ENCODE results near the gene GZMM.
A peak's percentile ranks its signal among the peaks of the same experiment; 100 is the strongest.

Gene GZMM

GRCh38 chr19:506404-507285, 37.2 kb upstream of the GZMM start:
- Mint-ChIP-seq H3K36me3 (ENCODE audit: insufficient read depth) (peaks cover 36% of the 10 kb centered on the region), H3K9me3 (no peaks in the 10 kb centered on the region), H3K27me3 (no peaks in the 10 kb centered on the region), H3K27ac (peak overlapping the region; percentile 97 to 98), H3K4me3 (peak overlapping the region; percentile 89 to 93), H3K4me1 (ENCODE audit: low read depth in 2 of 2) (peaks cover 32 to 33% of the 10 kb centered on the region in 2 donors)
- ATAC-seq (replicated peaks), result peak; percentile 55
- peak; percentile 89 to 93 (median 92) for DNase-seq

DNA sequence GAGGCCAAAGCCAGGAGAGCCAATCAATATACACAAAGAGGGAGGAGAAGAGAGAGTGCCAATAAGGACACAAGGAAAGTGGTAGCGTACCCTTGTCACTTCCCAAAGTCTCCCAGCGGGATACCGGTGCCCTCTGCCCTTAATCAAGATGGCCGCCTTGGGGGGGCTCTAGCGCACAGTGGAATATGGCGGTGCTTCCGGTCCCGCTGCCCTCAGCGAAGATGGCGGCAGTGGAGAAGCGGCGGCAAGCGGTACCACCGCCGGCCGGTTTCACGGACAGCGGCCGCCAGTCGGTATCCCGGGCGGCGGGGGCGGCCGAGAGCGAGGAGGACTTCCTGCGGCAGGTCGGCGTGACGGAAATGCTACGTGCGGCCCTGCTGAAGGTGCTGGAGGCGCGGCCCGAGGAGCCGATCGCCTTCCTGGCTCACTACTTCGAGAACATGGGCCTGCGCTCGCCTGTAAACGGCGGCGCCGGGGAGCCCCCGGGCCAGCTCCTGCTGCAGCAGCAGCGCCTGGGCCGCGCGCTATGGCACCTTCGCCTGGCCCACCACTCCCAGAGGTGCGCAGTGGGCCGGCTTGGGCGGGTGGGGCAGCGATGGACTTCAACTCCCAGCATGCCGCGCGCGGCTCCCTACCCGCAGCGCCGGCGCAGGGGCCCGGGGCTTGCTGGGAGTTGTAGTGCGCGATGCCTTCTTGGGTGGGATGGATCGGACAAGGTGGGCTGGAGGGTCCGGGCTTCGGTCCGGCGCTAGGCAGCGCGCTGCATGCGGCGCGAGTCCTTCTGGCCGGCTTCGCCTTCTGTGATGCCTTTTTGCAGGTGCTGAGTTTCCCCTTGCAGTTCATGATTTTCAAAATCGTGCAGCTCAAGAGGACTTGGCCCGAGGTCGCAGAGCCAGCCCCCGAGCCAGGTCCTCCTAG, 36.3 kb upstream of the GZMM start, which contains the start of gene TPGS1:
TSS of gene TPGS1 (plus strand) at position 212 of the 918 bp plus-strand sequence. CDS start at position 222, 10 bp downstream.
- peak within 1 kb of the TSS; percentile 97 to 98 for H3K27ac Mint-ChIP-seq
- no peaks in the 10 kb centered on the region for H3K9me3 Mint-ChIP-seq
- DNase-seq, result peak in 2 of 3 experiments; percentile 55 to 63
- H3K27me3 Mint-ChIP-seq, result no peaks in the 10 kb centered on the region
- H3K36me3 Mint-ChIP-seq (ENCODE audit: insufficient read depth), result peaks cover 37% of the 10 kb centered on the region
- ATAC-seq (replicated peaks), result peak; percentile 46
- peak within 1 kb of the TSS; percentile 89 to 93 for H3K4me3 Mint-ChIP-seq
- H3K4me1 Mint-ChIP-seq (ENCODE audit: low read depth in 2 of 2), result peaks cover 32 to 36% of the 10 kb centered on the region in 2 donors

DNA sequence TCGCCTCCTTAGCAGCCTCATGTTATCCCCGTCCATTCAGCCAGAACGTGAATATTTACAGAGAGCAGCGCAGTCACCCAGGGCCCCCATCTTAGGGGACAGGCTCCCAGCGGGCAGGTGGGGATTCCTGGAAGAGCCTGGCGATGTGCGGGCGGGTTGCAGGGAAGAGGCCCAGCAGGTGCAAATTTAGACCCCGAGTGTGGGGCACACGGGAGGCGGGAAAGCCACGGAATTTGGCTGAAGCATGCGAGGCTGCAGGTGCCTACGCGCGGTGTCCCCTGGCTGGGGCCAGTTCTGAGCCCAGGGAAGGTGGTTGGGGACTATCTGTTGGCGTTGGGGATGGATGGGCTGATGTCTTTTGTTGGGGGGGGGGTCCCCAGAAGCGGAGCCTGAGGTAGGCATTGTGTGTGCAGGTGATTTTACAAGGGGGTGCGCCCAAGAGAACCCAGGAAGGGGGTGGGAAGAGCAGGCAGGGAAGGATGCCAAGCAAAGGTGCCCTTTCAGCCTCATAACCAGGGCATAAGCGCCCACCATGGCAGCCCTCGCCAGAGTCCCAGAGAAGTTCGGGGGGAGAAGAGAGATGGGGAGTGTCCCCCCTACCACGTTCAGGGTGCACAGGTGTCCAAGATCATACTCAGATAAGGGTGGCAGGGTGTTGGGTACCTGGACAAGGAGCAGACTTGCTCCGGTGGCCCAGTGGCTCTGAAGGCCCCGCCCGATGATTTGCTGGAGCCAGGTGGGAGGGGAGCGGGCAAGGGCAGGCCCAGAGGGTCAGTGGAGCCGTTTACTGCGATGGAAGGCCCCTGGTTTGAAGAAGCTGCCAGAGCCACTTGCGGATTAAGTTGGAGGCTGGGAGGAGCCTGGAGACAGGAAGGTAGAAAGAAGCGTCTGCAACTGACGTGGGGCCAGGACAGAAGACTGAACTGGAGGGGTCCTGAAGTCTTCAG, 35.4 kb upstream of the GZMM start:
- no peak for DNase-seq
- Mint-ChIP-seq H3K9me3 (no peaks in the 10 kb centered on the region), H3K4me3 (peak overlapping the region; percentile 89 to 93), H3K36me3 (ENCODE audit: insufficient read depth) (peaks cover 37% of the 10 kb centered on the region), H3K4me1 (ENCODE audit: low read depth in 2 of 2) (peaks cover 32 to 36% of the 10 kb centered on the region in 2 donors), H3K27me3 (no peaks in the 10 kb centered on the region), H3K27ac (peak overlapping the region; percentile 97 to 98)
- no peak for ATAC-seq (replicated peaks)

DNA sequence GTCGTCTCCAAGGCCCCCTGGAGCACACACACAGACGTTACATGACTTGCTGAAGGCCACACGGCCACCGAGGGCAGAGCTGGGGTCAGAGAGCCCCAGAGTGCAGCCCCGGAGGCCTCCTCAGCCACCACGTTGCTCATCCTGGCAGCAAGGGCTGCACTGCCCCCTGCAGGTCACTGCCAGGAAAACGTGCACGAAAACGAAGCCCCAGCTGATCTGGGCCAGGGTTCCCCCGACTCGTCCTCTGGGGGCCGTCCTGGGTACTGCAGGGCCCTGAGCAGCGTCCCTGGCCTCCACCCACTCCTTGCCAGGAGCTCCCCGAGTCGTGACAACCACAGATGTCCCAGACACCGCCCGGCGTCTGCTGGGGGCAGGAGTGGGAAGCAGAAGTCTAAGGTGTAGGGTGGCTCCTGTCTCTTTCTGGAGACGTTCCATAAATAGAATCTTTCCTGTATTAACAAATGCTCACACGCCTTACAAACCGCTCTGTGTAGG, 33.2 kb upstream of the GZMM start:
- H3K27ac Mint-ChIP-seq, result peak overlapping the region; percentile 97 to 99
- peak; percentile 48 for ATAC-seq (replicated peaks)
- H3K4me3 Mint-ChIP-seq, result peak overlapping the region; percentile 89
- H3K9me3 Mint-ChIP-seq, result no peaks in the 10 kb centered on the region
- peaks cover 32 to 42% of the 10 kb centered on the region in 2 donors for H3K4me1 Mint-ChIP-seq (ENCODE audit: low read depth in 2 of 2)
- H3K27me3 Mint-ChIP-seq, result no peaks in the 10 kb centered on the region
- peaks cover 37% of the 10 kb centered on the region for H3K36me3 Mint-ChIP-seq (ENCODE audit: insufficient read depth)
- peak; percentile 93 to 95 (median 94) for DNase-seq

- Mint-ChIP-seq H3K36me3 (ENCODE audit: insufficient read depth) (peaks cover 36% of the 10 kb centered on the region), H3K4me1 (ENCODE audit: low read depth in 2 of 2) (peaks cover 29 to 40% of the 10 kb centered on the region in 2 donors), H3K27me3 (no peaks in the 10 kb centered on the region), H3K9me3 (no peaks in the 10 kb centered on the region), H3K27ac (peak overlapping the region; percentile 97 to 99), H3K4me3 (peak overlapping the region; percentile 89)
- ATAC-seq (replicated peaks) (peak; percentile 62), DNase-seq (peak; percentile 85 to 89 (median 85))
These were observed 32.6 kb upstream of the GZMM start for GRCh38 chr19:511101-511851.

DNA sequence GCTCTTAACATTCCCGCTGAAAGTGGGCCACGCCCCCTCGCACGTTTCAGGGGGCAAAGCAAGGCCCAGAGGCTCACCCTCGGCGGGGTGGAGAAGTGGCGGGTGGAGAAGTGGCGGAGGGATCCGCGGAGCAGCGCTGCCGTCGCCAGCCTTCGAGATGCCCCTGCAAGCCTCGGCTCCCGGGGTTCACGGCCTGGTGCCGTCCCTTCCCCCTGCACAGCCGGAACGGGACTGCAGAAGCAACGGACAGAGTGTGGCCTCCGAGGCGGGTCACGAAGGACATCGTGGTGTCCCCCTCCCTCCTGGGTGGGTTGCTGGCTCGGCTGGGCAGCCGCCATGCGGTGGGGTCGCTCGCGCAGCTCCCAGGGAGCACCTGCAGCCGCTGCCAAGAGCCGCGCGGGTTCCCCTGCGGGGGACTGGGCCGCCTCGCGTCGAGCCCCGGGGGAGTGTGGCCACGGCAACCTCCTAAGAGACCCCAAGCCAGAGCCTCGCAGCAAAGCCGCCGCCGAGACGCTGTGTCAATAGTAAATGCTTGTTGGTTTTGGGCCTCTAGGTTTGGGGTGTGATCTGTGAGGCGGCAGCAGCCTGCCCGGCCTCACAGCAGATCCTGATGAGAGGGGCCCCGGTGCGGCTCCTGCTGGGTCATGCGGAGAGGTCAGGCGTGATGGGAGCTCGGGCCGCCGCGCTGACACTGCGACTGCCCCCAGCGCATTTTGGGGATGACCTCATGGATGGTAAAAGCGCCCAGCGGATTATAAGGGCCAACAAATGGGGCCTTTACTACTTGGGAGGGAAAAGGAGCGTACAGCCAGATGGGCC, 31.1 kb upstream of the GZMM start:
- Mint-ChIP-seq H3K27me3 (no peaks in the 10 kb centered on the region), H3K9me3 (no peaks in the 10 kb centered on the region), H3K36me3 (ENCODE audit: insufficient read depth) (peaks cover 28% of the 10 kb centered on the region), H3K4me3 (no peak overlapping the region), H3K4me1 (ENCODE audit: low read depth in 2 of 2) (peaks cover 27 to 43% of the 10 kb centered on the region in 2 donors), H3K27ac (peak overlapping the region; percentile 97 to 99)
- DNase-seq (no peak), ATAC-seq (replicated peaks) (no peak)

GRCh38 chr19:513368-514165, 30.3 kb upstream of the GZMM start:
- Mint-ChIP-seq H3K36me3 (ENCODE audit: insufficient read depth) (peaks cover 28% of the 10 kb centered on the region), H3K9me3 (no peaks in the 10 kb centered on the region), H3K4me1 (ENCODE audit: low read depth in 2 of 2) (peaks cover 20 to 34% of the 10 kb centered on the region in 2 donors), H3K27me3 (no peaks in the 10 kb centered on the region), H3K27ac (peak overlapping the region; percentile 32 to 80), H3K4me3 (no peak overlapping the region)
- no peak for DNase-seq
- ATAC-seq (replicated peaks), result no peak

- no peak for ATAC-seq (replicated peaks)
- no peaks in the 10 kb centered on the region for H3K27me3 Mint-ChIP-seq
- H3K4me1 Mint-ChIP-seq (ENCODE audit: low read depth in 2 of 2), result peaks cover 14 to 29% of the 10 kb centered on the region in 2 donors
- DNase-seq, result no peak
- peaks cover 23% of the 10 kb centered on the region for H3K36me3 Mint-ChIP-seq (ENCODE audit: insufficient read depth)
- no peak overlapping the region for H3K4me3 Mint-ChIP-seq
- no peaks in the 10 kb centered on the region for H3K9me3 Mint-ChIP-seq
- peak overlapping the region; percentile 32 to 80 for H3K27ac Mint-ChIP-seq
These were observed 29.6 kb upstream of the GZMM start for GRCh38 chr19:514166-514663.

- no peaks in the 10 kb centered on the region for H3K9me3 Mint-ChIP-seq
- peaks cover 4 to 15% of the 10 kb centered on the region in 2 donors for H3K4me1 Mint-ChIP-seq (ENCODE audit: low read depth in 2 of 2)
- no peak overlapping the region for H3K27ac Mint-ChIP-seq
- H3K27me3 Mint-ChIP-seq, result no peaks in the 10 kb centered on the region
- peaks cover 7% of the 10 kb centered on the region for H3K36me3 Mint-ChIP-seq (ENCODE audit: insufficient read depth)
- DNase-seq, result no peak
- no peak overlapping the region for H3K4me3 Mint-ChIP-seq
- no peak for ATAC-seq (replicated peaks)
These were observed 25.9 kb upstream of the GZMM start for GRCh38 chr19:517721-518597.
